GM20000 (cell line): ENCODE measurements around the gene POLR1F.
"Not testable (repeated sequence)": the region's sequence is repeated elsewhere in the genome, so short reads cannot be mapped to it uniquely, and the experiment has no call there.

ENCODE experiments used
- DNase-seq: peaks from one replicate; pipeline ENCODE4 v3.0.0; 2012; ENCODE audit warnings: low spot score
- CTCF ChIP-seq: IDR thresholded peaks from 2 replicates; pipeline ENCODE4 v1.5.1; 2012; ENCODE audit warnings: mild to moderate bottlenecking, control low read depth; ENCODE audit errors: extremely low read depth, missing control alignments

POLR1F gene

DNA sequence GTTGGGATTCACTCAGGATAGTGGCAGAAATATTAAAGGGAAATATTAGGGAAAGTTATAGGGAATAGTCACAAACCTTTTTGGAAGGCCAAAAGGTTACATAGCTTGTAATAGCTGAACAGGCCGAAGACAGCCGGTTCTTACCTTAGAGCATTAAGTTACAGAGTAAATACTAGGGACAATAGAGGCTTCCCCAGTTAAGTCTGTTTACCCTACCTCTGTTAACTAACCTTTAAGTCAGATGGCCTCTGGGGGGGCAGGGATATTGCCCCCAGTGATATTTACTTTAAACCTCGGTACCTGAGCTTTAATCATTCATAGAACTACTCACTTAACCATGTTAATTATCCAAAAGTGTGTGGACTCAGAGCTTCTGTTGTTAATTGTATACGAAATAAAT, 7.4 kb downstream of the POLR1F start:
- DNase-seq = no peak
- TF ChIP-seq CTCF = no peak

DNA sequence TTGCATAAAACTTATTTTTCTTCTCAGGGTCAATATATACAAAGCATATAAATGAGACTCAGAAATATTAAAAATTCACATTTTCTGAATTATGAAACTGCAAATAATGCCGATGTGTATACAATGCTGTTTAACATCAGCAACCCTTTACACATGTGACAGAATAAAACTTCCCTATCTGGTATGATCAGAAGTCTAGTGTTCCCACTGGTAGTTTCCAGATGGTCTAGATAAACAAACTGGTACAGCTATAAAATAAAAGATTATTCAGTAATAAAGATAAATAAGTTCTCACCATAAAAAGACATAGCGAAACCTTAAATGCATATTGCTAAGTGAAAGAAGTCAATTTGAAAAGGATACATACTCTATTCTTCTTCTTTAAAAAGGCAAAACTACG, 7.9 kb downstream of the POLR1F start:
- DNase-seq = no peak

GRCh38 chr7:19698331-19698730, 10.5 kb downstream of the POLR1F start:
- DNase-seq = no peak
- no peak for TF ChIP-seq CTCF

More for the DNA sequence above, 7.9 kb downstream of the POLR1F start:
- TF ChIP-seq CTCF = no peak

- no peak for TF ChIP-seq CTCF
Observed at GRCh38 chr7:19696926-19697325, 11.9 kb downstream of the POLR1F start.

DNA sequence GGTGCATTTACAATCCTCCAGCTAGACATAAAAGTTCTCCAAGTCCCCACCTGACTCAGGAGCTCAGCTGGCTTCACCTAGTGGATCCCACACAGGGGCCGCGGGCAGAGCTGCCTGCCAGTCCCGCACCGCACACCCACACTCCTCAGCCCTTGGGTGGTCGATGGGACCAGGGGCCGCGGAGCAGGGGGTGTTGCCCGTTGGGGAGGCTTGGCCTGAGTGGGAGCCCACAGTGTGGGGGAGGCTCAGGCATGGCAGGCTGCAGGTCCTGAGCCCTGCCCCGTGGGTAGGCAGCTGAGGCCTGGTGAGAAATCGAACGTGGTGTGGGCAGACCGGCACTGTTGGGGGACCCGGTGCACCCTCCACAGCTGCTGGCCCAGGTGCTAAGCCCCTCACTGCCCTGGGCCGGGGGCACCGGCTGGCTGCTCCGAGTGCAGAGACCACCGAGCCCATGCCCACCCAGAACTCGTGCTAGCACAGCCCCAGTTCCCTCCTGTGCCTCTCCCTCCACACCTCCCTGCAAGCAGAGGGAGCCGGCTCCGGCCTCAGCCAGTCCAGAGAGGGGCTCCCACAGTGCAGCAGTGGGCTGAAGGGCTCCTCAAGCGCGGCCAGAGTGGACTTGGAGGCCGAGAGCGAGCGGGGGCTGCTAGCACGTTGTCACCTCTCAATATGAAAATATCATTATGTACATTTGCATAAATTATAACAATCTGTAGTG, 16.6 kb downstream of the POLR1F start:
- no peak for DNase-seq
- no peak for TF ChIP-seq CTCF

More at GRCh38 chr7:19696926-19697325, 11.9 kb downstream of the POLR1F start:
- DNase-seq = no peak

- DNase-seq = no peak
- no peak for TF ChIP-seq CTCF
Observed at GRCh38 chr7:19690736-19691135, 18.1 kb downstream of the POLR1F start.

- not testable (repeated sequence) for DNase-seq
Observed at GRCh38 chr7:19689130-19689529, 19.7 kb downstream of the POLR1F start.

DNA sequence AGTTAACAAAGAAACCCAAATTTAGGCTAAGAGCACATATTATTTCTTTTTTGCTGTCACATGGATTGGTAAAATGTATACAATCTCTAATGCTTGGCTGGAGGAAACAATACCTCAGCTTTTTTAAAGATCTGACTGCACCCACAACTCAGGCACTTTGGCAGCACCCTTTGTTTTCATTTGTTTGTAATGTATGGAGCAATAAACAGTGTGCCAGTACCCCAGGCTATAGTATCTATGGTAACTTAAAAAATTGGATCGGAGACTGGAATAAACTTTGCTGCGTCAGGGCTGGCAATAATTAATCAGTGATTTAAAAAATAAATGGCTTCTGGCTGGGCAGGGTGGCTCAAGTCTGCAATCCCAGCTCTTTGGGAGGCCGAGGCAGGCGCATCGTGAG, 27.2 kb downstream of the POLR1F start:
- DNase-seq = no peak
- TF ChIP-seq CTCF = no peak
